ENCODE results near the gene HTR7.

HTR7 gene

GRCh38 chr10:90777621-90778020, 80.2 kb downstream of the HTR7 start:
- Histone ChIP-seq H3K9ac (no peak overlapping the region), H2AFZ (ENCODE audit: low read depth) (no peak overlapping the region), H3K4me2 (no peak overlapping the region), H3K27me3 (ENCODE audit: insufficient read depth, low read depth) (no peaks in the 10 kb centered on the region), H3K79me2 (ENCODE audit: insufficient read depth, low read depth) (no peaks in the 10 kb centered on the region), H3K4me1 (ENCODE audit: low read depth, poor library complexity, severe bottlenecking) (no peaks in the 10 kb centered on the region), H3K4me3 (IDR thresholded peaks at IDR 0.05; ENCODE audit: insufficient read depth, low read depth, low read length) (no peak overlapping the region), H3K27ac (no peak overlapping the region), H3K36me3 (ENCODE audit: insufficient read depth) (no peaks in the 10 kb centered on the region), H4K20me1 (ENCODE audit: insufficient read depth) (no peaks in the 10 kb centered on the region)
- no peak for TF ChIP-seq CTCF (conservative IDR thresholded peaks at IDR 0.05; ENCODE audit: low read depth, low read length)

- H3K4me2 ChIP-seq = no peak overlapping the region
- no peaks in the 10 kb centered on the region for H3K36me3 ChIP-seq (ENCODE audit: insufficient read depth)
- no peaks in the 10 kb centered on the region for H3K4me1 ChIP-seq (ENCODE audit: low read depth, poor library complexity, severe bottlenecking)
- H3K27ac ChIP-seq = no peak overlapping the region
- TF ChIP-seq CTCF (conservative IDR thresholded peaks at IDR 0.05; ENCODE audit: low read depth, low read length) = no peak
- no peak overlapping the region for H3K4me3 ChIP-seq (IDR thresholded peaks at IDR 0.05; ENCODE audit: insufficient read depth, low read depth, low read length)
- no peaks in the 10 kb centered on the region for H3K79me2 ChIP-seq (ENCODE audit: insufficient read depth, low read depth)
- H4K20me1 ChIP-seq (ENCODE audit: insufficient read depth) = no peaks in the 10 kb centered on the region
- no peak overlapping the region for H2AFZ ChIP-seq (ENCODE audit: low read depth)
- no peak overlapping the region for H3K9ac ChIP-seq
- H3K27me3 ChIP-seq (ENCODE audit: insufficient read depth, low read depth) = no peaks in the 10 kb centered on the region
Measured at GRCh38 chr10:90775351-90776028, 82.3 kb downstream of the HTR7 start.

DNA sequence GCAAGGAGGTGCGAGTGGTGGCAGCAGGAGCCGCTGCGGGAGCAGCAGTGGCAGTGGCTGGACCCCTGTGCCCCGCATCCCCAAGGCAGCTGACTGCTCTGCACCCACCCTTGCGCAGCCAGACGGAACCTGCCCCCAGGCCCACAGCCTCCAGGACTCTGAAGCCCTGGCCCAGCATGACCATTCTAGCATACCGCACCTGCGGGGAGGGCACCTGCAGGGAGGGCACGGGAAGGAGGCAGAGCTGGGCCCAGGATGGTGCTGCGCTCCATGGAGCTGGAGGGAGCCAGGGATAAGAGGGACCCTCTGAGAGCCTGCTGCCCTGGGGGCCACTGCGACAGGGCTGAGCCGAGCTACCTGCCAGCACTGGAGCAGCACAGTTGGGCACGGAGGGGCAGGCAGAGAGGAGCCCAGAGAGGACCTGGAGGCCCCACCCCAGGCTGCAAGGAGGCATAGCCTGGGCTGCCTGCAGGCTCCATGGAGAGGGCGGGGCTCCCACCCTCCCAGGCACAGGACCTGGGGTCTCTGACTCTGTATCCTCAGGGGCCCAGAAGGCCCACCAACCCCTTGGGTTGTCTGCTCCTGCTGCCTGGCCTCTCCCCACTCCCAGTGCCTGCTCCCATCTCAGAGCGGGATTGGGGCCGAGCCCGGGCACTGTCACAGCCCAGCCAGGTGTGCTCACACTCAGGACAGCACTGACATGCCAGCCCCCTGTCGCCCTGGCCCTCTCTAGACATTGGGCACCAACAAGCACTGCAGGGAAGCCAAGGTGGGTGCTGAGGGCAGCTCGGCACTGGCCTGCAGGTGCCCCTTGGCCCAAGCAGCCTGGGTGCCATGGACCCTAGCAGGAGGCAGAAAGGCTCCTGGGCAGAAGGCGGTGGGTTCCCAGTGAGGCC, 87.6 kb downstream of the HTR7 start:
- Histone ChIP-seq H4K20me1 (ENCODE audit: insufficient read depth) (no peaks in the 10 kb centered on the region), H3K36me3 (ENCODE audit: insufficient read depth) (no peaks in the 10 kb centered on the region), H3K4me1 (ENCODE audit: low read depth, poor library complexity, severe bottlenecking) (no peaks in the 10 kb centered on the region), H3K4me2 (no peak overlapping the region), H3K27me3 (ENCODE audit: insufficient read depth, low read depth) (no peaks in the 10 kb centered on the region), H3K4me3 (IDR thresholded peaks at IDR 0.05; ENCODE audit: insufficient read depth, low read depth, low read length) (no peak overlapping the region), H3K9ac (no peak overlapping the region), H3K27ac (no peak overlapping the region), H3K79me2 (ENCODE audit: insufficient read depth, low read depth) (no peaks in the 10 kb centered on the region), H2AFZ (ENCODE audit: low read depth) (no peak overlapping the region)
- TF ChIP-seq CTCF (conservative IDR thresholded peaks at IDR 0.05; ENCODE audit: low read depth, low read length) = no peak

GRCh38 chr10:90751107-90751997, 106.5 kb downstream of the HTR7 start:
- H4K20me1 ChIP-seq (ENCODE audit: insufficient read depth) = no peaks in the 10 kb centered on the region
- H3K9ac ChIP-seq = no peak overlapping the region
- TF ChIP-seq CTCF (conservative IDR thresholded peaks at IDR 0.05; ENCODE audit: low read depth, low read length) = peak; percentile 82
- H3K27ac ChIP-seq = no peak overlapping the region
- H3K4me3 ChIP-seq (IDR thresholded peaks at IDR 0.05; ENCODE audit: insufficient read depth, low read depth, low read length) = no peak overlapping the region
- no peak overlapping the region for H2AFZ ChIP-seq (ENCODE audit: low read depth)
- H3K27me3 ChIP-seq (ENCODE audit: insufficient read depth, low read depth) = no peaks in the 10 kb centered on the region
- H3K36me3 ChIP-seq (ENCODE audit: insufficient read depth) = no peaks in the 10 kb centered on the region
- no peaks in the 10 kb centered on the region for H3K79me2 ChIP-seq (ENCODE audit: insufficient read depth, low read depth)
- no peak overlapping the region for H3K4me2 ChIP-seq
- no peaks in the 10 kb centered on the region for H3K4me1 ChIP-seq (ENCODE audit: low read depth, poor library complexity, severe bottlenecking)
